GM12875 (cell line): ENCODE data around the gene PKP4.

Experiments used
- H3K4me3 ChIP-seq: one replicate; pipeline ENCODE4 v1.5.1; 2011; ENCODE audit warnings: low read depth, low read length, control low read depth
- TF ChIP-seq, protein P1 (sequence below): IDR thresholded peaks from 2 replicates; pipeline ENCODE4 v1.5.1; 2011; ENCODE audit warnings: low read depth, mild to moderate bottlenecking, control low read depth, inconsistent platforms, low read length, moderate library complexity, borderline replicate concordance; ENCODE audit not compliant: insufficient read depth

Gene PKP4

DNA sequence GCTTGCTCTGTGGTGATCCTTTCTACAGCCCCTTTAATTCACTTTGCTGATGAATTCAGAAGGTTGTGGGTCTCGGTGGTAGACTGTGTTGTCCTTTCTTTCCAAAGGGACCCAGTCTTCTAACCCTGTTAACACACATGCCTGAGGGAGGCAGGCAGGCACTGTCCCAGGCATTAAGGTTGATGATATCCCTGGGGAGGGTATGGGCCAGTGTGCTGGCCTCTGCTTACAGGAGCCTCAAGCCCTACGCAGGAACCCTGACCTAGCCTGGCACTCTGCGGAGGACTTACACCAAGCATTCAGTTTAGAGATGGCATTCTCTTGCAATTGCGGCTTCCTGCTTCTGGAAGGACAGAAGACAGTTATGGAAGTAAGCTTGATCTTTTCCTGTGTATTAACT is 102.5 kb downstream of the PKP4 start:
- H3K4me3 ChIP-seq, result no peak overlapping the region
- TF ChIP-seq, protein P1, sequence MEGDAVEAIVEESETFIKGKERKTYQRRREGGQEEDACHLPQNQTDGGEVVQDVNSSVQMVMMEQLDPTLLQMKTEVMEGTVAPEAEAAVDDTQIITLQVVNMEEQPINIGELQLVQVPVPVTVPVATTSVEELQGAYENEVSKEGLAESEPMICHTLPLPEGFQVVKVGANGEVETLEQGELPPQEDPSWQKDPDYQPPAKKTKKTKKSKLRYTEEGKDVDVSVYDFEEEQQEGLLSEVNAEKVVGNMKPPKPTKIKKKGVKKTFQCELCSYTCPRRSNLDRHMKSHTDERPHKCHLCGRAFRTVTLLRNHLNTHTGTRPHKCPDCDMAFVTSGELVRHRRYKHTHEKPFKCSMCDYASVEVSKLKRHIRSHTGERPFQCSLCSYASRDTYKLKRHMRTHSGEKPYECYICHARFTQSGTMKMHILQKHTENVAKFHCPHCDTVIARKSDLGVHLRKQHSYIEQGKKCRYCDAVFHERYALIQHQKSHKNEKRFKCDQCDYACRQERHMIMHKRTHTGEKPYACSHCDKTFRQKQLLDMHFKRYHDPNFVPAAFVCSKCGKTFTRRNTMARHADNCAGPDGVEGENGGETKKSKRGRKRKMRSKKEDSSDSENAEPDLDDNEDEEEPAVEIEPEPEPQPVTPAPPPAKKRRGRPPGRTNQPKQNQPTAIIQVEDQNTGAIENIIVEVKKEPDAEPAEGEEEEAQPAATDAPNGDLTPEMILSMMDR, result no peak

DNA sequence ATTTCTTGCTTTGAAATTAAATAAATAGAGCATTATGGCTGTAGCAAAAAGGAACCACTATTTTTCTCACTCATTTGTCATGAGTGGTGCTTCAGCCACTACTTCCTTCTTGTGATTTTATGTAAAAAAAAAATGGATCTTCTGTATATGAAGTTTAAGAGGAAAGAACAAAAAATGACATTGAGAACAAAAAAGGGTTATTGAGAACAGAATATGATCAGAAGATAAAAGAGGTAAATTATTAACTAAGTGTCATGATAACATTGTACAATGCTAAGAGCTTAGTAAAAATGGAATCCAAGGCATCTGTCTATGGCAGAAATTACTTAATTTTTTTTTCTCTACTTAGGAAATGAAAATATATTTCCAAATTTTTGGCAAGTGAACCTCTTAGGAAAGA is 103.5 kb downstream of the PKP4 start:
- TF ChIP-seq, protein P1, result no peak
- no peak overlapping the region for H3K4me3 ChIP-seq

DNA sequence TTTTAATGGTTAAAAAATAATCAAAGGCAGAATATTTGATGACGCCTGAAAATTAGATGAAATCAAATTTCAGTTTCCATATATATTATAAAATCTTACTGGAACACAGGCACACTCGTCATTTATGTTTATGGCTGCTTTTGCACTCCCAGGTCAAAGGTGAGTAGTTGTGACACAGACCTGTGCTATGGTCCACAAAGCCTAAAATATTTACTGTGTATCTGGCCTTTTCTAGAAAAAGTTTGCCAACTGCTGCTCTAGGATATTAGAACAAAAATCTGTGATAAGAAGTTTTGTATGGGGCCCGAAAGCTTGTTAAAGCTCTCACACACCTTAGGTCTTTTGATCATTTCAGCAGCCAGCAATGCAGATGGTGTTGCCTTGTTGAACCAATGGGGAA is 104.3 kb downstream of the PKP4 start:
- TF ChIP-seq, protein P1, result no peak
- H3K4me3 ChIP-seq, result no peak overlapping the region

DNA sequence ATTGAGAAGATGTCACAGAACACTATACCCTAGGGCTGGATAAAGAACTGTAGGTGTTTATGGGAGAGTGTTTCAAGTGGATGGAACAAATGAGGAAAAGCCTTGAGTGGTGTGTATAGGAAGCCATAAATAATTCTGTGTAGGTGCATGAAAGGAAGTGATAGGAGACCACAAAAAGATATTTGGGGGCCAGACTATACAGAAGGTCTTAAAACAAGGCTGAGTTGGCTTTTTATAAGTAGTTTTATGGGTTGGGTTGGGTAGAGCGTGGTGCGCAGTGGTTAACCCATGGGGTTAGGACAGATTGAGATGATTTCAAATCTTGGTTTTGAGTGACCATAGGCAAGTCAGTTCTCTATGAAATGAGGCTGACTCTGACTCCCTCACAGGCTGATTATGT is 110.5 kb downstream of the PKP4 start:
- TF ChIP-seq, protein P1, result no peak
- no peak overlapping the region for H3K4me3 ChIP-seq

DNA sequence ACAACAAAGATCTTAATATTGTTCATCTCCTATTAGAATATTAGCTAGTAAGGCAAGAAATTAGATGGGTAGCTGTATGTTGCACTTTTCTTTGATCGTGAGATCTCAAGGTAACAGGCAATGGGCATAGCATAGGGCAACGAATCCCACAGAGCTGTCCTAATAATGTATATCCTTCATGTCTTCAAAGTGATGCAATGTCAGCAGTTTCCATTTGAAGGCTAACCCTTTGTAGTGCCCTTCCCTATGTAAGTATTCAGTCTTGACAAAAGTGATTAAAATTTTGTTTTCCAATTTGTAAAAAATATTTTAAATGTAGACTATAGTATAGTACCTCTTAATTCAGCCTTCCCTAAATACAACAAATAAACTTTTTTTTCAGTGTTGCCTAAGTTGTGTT is 112.5 kb downstream of the PKP4 start:
- TF ChIP-seq, protein P1, result no peak
- H3K4me3 ChIP-seq, result no peak overlapping the region

DNA sequence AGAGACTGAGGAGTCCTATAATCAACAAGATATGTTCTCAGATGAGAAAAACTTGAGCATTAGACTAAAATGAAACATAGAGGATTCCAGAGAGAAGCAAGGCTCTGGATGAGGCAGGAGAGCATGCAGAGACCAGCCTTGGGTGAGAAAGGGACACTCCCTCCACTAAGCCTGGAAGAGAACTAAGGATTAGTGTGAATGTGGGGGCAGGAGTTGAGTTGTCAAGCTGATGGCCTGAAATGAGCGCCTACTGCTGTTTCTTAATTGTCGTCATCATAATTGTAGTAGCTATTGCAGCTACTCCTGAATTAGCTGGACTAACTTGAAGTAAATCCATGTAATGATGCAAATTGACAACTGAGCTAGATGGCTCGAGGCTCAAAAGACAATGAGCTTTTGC is 114.1 kb downstream of the PKP4 start:
- H3K4me3 ChIP-seq, result no peak overlapping the region
- TF ChIP-seq, protein P1, result no peak

DNA sequence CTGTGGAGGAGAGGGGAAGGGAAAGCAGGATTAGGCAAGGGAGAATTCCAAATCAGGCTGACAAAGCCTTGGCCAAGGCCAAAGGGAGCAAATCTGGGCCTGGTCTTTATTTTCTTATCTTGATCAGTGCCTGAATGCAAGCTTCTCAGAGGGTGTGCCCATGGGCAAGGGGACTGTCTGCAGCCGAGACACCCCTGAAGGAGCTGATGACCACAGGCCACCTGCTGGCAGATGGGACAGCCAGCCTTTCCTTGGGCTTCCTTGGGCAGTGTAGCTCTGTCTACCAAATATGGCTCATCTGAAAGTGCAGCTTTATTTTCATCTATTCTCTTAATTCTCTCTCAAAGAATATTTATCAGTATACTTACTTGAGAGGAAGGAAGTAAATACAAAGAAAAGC is 117.0 kb downstream of the PKP4 start:
- H3K4me3 ChIP-seq, result no peak overlapping the region
- TF ChIP-seq, protein P1, result no peak
